ENCODE measurements around the gene CHRFAM7A.
"Not testable (repeated sequence)": the region's sequence is repeated elsewhere in the genome, so short reads cannot be mapped to it uniquely, and the experiment has no call there.

The CHRFAM7A gene

DNA sequence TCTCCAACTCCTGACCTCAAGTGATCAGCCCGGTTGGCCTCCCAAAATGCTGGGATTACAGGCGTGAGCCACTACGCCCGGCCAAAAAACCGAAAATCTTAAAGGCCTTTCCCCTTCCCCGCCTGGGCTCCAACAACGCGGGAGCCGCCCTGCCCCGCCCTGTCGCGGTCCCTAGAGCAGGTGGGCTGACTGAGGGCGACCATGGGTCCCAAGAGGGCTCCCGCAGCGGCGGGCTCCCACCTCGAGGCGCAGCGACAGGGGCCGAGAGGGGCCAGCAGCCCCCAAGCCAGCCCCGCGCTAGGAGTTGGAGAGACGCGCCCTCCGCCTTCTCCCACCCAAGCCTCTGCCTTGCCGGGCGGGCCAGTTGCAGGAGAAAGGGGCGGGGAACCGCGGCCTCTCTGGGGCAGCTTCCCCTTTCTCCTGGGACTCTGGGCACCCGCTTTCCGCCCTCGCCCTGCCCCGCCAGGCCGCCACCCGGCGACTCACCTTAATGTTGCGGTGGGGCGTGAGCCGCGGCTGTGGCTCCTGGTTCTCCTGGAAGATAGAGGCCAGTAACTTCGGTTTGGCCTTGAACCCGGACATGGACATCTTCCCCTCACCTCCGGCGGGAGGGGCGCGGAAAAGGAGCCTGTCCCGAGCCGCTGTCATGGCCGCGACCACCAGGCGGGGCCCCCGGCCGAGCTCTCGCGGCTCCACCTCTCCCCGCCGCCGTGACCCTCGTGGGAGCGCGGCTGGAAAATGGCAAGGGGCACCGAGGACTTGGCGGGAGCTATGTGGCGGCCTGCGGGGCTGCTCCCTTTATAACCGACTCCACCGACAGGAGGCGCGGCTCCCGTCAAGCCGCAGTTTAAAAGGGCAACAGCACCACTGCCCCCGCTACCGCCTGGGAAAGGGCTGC lies at the start of gene CHRFAM7A:
Gene CHRFAM7A, minus strand, starts transcription at position 775 of the 898 bp plus-strand sequence. CDS start 10,189 bp downstream, outside the sequence.
- not testable (repeated sequence) for DNase-seq

GRCh38 chr15:30438348-30438747 lies 45.0 kb upstream of the CHRFAM7A start:
- not testable (repeated sequence) for DNase-seq

GRCh38 chr15:30435878-30436277 lies 42.5 kb upstream of the CHRFAM7A start:
- not testable (repeated sequence) for DNase-seq

GRCh38 chr15:30420723-30421122 lies 27.4 kb upstream of the CHRFAM7A start:
- not testable (repeated sequence) for DNase-seq

DNA sequence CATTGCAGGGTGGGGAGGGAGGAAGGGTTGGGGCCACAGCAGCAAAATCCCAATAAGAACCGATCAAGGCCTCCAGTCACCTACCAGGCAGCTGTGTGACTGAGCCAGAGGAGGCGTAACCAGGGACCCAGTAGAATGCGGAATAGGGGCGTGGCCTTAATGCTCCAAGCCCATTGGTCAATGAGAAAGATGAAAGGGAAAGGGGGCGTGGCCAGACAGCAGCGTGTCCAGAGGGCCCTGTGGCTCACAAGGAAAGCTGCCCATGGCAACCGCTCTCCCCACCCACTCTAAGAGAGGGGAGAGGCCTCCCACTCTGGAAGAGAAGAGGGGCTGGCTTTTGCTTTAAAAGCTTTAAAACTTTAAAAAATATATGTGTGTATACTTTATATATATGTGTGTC lies 20.8 kb upstream of the CHRFAM7A start, which contains the start of gene GOLGA8R:
Gene GOLGA8R, minus strand, starts transcription at position 101 of the 400 bp plus-strand sequence. Its CDS starts 98 bp downstream, at position 3.
- not testable (repeated sequence) for DNase-seq

- not testable (repeated sequence) for DNase-seq
These were observed 14.3 kb upstream of the CHRFAM7A start for GRCh38 chr15:30407636-30408035.

GRCh38 chr15:30398988-30399387 lies 5.6 kb upstream of the CHRFAM7A start:
- not testable (repeated sequence) for DNase-seq

DNA sequence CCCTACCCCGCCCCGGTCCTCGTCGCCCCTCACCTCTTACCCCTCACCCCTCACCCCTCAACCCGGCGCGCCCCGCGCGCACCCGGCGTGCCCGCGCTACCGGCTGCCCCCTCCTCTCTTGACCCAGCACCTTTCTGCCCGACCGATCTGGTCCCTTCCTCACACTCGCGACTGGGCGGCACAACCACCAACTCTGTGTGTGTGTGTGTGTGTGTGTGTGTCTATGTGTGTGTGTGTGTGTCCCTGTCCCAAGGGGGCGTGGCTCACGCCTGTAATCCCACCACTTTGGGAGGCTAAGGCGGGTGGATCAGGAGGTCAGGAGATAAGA lies 288 bp upstream of the CHRFAM7A start:
- DNase-seq = not testable (repeated sequence)

DNA sequence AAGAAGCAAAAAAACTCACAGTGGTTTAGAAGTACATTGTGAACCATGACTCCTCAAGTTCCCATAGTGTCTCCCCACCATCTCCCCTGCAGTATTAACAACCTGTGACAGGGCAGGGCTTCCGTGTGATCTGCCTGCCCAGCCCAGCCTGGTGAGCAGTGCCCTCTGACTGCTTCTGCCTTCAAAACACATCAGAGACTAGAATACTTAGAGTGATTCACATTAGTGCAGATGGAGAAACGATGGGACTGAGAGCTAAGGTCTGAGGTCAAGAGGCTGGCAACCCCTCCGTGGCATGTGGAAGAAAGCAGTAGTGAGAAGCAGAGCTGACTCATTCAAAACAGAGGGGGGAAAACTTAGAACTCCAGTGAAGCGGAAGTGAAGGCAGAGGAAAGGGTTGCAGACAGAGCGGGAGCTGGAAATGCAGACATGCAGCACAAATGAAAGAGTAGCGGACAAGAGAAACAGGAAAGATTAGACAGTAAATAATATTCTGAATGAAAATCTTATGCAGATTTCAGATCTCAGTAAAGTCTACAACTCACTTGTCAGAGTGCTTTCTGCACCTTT lies 6.9 kb downstream of the CHRFAM7A start:
- not testable (repeated sequence) for DNase-seq

DNA sequence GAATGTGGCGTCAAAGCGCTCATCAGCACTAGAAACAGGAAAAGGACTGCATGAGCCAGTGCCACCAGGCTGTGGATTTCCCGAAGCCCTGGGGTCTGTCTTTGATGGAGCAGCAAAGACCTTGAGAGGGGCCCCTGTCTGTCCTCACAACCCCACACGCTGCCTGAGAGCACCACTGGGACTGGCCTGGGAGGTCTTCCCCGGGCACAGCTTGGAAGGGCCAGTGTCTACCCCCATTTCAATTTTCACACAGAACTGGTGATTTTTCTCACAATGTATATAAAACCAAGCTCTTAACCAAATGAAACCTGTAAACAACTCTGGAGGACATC lies 16.3 kb downstream of the CHRFAM7A start:
- not testable (repeated sequence) for DNase-seq

DNA sequence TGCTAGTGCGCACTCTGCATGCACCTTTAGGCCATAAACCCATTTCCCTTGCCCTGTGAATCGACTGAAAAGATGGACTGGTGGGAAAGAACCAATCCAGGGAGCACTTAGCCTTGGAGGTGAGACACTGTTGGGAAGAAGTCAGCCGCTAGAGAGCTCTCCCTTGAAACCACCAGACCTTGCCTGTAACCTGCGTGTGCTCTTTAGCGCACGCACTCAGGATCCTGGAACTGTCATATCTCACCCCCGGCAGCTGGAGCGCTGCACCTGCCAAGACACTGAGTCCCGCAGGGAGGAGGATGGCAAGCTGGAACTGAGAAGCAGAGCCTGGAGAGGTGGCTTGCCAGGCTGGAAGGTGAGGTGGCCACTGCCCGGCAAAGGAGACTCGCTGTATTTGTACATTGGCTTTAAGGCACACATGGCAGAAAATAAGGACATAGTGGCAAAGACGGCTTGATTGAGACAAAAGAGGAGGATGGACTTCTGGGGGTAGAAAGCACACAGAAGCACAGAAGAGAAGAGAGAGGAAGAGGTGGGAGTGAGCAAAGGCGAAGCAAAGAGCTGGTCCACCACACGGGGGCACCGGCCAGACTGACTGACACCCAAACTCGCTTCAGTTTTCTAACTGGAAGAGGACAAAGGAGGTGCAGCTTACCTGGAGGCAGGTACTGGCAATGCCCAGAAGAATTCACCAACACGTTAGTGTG lies 16.8 kb downstream of the CHRFAM7A start:
- not testable (repeated sequence) for DNase-seq

- not testable (repeated sequence) for DNase-seq
These were observed 17.5 kb downstream of the CHRFAM7A start for GRCh38 chr15:30375872-30376271.

DNA sequence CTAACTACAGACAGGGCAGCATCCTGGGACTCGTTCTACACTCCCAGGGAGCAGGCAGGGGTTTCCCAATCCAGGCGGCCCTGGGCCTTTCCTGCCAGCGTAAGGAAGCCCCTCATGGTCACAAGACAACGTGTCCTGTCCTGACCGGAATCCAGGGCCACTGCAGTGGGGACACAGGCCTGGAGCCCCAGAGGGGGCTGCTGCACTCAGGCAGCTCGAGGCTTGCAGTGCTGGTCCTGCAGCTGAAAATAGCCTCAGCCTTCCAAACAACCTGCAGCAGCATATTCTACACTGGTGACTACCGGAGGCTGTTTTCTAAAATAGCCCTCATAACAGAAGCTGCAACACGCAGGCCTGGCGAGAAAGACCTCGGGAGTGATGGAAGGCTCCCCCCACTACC lies 18.5 kb downstream of the CHRFAM7A start:
- DNase-seq = not testable (repeated sequence)

DNA sequence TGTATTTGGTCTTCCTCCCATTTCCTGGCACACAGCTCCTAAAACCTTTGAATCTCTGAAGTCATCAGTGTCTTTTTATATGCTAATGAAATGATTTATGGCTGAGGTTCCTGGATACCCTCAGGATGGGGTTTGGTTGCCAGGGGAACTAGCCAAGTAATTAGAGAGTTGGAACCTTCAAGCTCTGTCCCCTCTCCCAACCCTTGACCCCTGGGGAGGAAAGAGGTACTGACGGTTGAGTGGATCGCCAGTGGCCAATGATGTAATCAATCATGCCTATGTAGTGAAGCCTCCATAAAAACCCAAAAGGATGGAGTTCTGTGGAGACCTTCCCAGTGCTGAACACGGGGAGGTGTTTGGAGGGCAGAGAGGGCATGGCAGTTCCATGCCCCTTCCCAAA lies 25.1 kb downstream of the CHRFAM7A start:
- not testable (repeated sequence) for DNase-seq

GRCh38 chr15:30367246-30367645 lies 26.1 kb downstream of the CHRFAM7A start:
- DNase-seq = not testable (repeated sequence)

GRCh38 chr15:30361404-30361803 lies 31.9 kb downstream of the CHRFAM7A start:
- DNase-seq = not testable (repeated sequence)

- not testable (repeated sequence) for DNase-seq
These were observed 32.4 kb downstream of the CHRFAM7A start for GRCh38 chr15:30360990-30361389.

GRCh38 chr15:30355043-30355442 lies 38.3 kb downstream of the CHRFAM7A start:
- DNase-seq = not testable (repeated sequence)

GRCh38 chr15:30349803-30350202 lies 43.5 kb downstream of the CHRFAM7A start:
- not testable (repeated sequence) for DNase-seq

DNA sequence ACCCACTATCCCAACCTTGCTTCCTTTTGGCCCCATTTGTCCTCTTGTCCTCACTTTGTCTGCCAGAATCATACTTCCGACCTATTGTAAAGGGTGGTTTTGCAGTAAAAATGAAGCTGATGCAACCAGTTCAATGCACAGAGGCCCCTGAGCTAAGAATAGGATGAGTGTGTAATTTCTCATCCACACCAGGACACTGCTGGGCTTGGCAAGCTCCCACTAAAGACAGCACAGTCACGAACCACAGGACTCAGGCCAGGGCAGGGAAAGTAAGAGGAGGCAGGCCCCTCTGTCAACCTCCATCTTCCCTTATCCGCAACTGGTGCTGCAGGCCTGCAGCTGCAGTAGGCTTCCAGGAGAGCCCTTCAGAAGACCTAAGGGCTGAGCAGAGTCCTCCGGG lies 56.8 kb downstream of the CHRFAM7A start:
- not testable (repeated sequence) for DNase-seq

DNA sequence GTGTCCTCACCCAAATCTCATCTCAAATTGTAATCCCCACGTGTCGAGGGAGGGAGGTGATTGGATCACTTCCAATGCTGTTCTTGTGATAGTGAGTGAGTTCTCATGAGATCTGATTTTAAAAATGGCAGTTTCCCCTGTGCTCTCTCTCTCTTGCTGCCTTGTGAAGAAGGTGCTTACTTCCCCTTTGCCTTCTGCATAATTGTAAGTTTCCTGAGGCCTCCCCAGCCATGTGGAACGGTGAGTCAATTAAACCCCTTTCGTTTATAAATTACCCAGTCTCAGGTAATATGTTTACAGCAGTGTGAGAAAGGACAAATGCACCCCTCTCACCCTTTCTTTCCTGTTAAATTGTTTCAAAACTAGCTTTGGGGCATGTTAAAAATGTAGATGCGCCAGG lies 59.2 kb downstream of the CHRFAM7A start:
- not testable (repeated sequence) for DNase-seq

DNA sequence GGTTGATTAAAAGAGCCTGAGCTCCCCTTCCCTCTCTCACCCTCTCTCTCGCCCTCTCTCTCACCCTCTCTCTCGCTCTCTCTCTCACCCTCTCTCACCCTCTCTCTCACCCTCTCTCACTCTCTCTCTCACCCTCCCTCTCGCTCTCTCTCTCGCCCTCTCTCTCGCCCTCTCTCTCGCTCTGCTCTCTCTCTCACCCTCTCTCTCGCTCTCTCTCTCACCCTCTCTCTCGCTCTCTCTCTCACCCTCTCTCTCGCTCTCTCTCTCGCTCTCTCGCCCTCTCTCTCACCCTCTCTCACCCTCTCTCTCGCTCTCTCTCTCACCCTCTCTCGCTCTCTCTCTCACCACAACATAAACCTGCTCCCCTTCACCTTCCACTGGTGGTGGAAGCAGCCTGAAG lies 67.2 kb downstream of the CHRFAM7A start:
- DNase-seq = not testable (repeated sequence)

DNA sequence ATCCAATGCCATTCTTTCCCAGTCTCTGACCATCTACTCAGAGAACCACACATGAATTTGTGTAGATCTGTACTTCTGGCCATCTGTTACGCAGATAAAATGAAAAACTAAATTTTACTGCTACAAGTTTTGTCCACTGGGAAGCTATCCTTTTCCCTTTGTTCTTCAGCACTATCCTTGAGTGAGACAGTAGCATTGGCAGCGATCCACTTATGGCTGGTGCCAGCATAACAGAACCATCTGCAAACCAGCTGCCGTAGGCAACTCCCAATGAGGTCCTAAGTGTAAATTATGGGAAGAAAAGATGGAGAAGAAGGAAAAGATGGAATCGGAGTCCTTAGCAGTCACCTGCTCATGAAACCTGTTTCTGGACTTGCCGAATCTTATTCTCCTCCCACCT lies 72.3 kb downstream of the CHRFAM7A start:
- DNase-seq = not testable (repeated sequence)
